Mesodermal cell (in vitro differentiated cells): ENCODE measurements around the gene SLC9A7.

Experiments used
- H3K27ac ChIP-seq: 2 replicates; pipeline ENCODE4 v1.7.0; 2013; ENCODE audit warnings: mild to moderate bottlenecking, low read depth, low read length, moderate library complexity; ENCODE audit not compliant: severe bottlenecking
- H3K36me3 ChIP-seq: 2 replicates; pipeline ENCODE4 v1.7.1; 2013; ENCODE audit warnings: mild to moderate bottlenecking, low read length, moderate library complexity; ENCODE audit not compliant: control insufficient read depth, insufficient read depth
- H3K4me1 ChIP-seq: one replicate; pipeline ENCODE4 v1.7.1; 2013; ENCODE audit warnings: mild to moderate bottlenecking, low read length; ENCODE audit not compliant: insufficient read depth, control insufficient read depth, poor library complexity, severe bottlenecking
- H3K4me3 ChIP-seq: 2 replicates; pipeline ENCODE4 v1.7.0; 2013; ENCODE audit warnings: low read length, control low read depth, mild to moderate bottlenecking; ENCODE audit not compliant: insufficient read depth, poor library complexity, severe bottlenecking; ENCODE audit errors: extremely low read depth
- H3K9me3 ChIP-seq: 2 replicates; pipeline ENCODE4 v1.7.1; 2013; ENCODE audit warnings: mild to moderate bottlenecking, low read length, moderate library complexity; ENCODE audit not compliant: control insufficient read depth
- WGBS, 2 experiments: methylation state at CpG; one replicate each; pipeline ENCODE4 v1.1.5; 2013; ENCODE audit warnings: missing lambda C conversion rate in 2 of 2; ENCODE audit not compliant: insufficient coverage in 2 of 2; 5-methylcytosine and 5-hydroxymethylcytosine counted together

SLC9A7 gene

DNA sequence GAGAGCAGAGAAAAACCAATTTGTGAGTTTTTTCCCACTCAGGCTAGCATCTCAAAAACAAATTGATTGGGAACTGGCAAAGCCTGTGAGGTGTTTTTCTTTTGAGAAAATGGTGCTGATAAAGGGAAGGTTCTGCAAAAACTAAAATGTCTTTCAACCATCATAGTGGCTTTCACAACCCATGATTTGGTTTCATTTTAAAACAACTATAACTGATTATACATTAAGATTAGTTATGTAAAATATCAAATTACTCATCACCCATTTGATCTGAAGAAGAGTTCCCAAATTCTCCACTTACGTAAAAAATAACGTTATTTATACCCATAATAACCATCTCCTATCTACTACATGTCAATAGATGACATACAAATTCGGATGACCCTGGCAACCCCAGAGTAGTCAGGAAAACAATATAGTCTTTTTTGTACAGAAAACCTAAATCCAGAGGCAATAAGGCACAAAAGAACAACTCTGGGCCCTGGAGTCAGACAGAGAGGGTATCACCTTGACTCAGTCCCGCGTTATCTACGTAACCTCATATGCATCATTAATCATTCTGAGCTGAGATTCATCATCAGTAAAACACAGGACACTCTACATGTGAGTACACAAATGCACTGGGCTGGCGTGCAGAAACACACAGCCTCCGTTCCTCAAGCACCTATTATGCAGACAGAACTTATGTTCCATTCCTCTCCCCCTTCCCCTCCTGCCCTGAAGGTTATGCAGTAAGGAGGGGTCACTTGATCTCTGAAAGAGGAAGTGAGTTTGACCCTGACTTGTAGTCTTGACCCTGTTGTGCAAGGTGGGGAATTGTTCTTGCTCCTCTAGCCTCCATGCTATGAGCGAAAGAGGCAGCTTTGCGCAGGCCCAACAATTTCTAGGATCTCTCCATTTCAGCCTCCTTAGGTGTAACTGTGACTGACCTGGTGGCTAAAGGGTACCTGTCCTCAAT, 82.2 kb downstream of the SLC9A7 start:
- Histone ChIP-seq H3K4me1 (no peaks in the 10 kb centered on the region), H3K9me3 (no peaks in the 10 kb centered on the region), H3K27ac (no peak overlapping the region), H3K4me3 (no peak overlapping the region), H3K36me3 (no peaks in the 10 kb centered on the region)
- 100% methylated on average over 4 of the region's 10 CpGs; no CpG with 5 or more reads in 1 of the 2 experiments for WGBS, 2 experiments

DNA sequence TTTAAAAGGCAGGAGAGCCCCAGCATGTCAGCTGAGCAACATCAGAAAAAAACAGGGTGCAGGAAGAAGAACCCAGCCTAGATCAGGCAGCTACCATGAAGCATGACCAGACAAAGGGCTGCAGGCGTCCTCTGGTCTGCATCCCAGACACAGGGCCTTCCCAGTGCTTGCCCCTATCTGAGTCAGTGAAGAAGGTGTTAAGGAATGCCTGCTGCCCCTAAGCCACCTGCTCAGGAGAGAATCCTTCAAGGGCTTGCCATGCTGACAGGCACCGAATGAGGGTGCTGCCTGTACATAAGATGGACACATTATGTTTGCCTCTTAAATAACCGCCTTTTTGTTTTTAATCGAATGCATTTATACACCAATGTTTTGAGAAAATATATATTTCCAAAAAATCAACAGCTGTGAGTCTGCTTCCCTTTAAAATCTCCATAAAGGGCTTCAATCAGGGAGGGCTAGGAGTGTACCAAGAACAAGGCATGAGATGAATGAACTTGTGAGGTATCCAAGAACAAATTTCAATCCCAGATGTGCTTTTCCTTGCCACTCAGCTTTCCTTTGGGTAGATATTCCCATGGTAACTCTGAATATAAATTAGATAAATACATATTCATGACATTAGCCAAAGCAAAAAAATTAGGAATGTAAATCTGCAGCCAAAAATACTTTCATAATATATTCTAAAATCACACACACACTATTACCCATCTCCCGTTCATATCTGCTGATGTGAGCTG, 85.1 kb downstream of the SLC9A7 start:
- WGBS, 2 experiments: 80 to 100% methylated on average over 1 to 2 of the region's 5 CpGs
- Histone ChIP-seq H3K9me3 (no peaks in the 10 kb centered on the region), H3K4me1 (no peaks in the 10 kb centered on the region), H3K4me3 (no peak overlapping the region), H3K27ac (no peak overlapping the region), H3K36me3 (no peaks in the 10 kb centered on the region)

DNA sequence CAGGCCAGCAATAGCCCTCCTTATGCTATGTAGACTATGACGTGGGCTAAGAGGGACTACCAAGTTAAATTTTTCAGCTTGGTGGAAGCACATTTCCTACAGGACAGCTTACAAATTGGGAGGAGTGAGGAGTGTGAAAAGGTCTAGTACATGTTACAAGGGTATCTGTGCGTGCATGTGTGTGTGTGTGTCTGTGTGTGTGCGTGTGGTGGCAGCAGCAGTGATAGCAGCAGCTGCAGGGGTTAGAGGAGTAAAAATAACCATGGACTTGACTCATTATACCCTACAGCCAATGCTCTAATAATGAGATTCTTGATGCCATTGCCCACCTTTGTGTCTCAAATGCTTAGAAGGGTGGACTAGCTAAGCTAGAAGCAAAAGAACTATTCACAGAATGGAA, 88.6 kb downstream of the SLC9A7 start:
- 83% methylated on average over 1 of the region's 3 CpGs; no CpG with 5 or more reads in 1 of the 2 experiments for WGBS, 2 experiments
- Histone ChIP-seq H3K27ac (no peak overlapping the region), H3K36me3 (no peaks in the 10 kb centered on the region), H3K4me1 (no peaks in the 10 kb centered on the region), H3K9me3 (no peaks in the 10 kb centered on the region), H3K4me3 (no peak overlapping the region)

DNA sequence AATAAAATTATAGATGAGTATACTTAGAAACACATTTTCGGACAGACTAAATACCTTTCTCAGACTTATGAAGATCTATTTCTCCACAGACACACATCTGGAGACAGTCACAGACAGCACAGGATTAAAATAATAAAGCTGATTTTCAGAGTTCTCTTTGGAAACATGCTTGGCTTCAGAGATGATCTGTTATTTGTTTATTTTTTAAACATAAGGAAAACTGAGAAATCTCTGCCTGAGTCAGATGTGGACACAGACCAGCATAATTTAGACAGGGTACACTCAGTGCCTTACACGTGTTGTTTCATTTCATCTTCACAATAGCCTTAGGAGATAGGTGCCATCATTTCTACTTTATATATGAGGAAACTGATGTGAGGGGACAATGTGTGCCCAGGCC, 92.1 kb downstream of the SLC9A7 start:
- Histone ChIP-seq H3K4me3 (no peak overlapping the region), H3K4me1 (no peaks in the 10 kb centered on the region), H3K36me3 (no peaks in the 10 kb centered on the region), H3K9me3 (no peaks in the 10 kb centered on the region), H3K27ac (no peak overlapping the region)
- no CpG with 5 or more reads among the region's 2 CpGs for WGBS, 2 experiments

- H3K27ac ChIP-seq: no peak overlapping the region
- no peaks in the 10 kb centered on the region for H3K4me1 ChIP-seq
- H3K4me3 ChIP-seq: no peak overlapping the region
- no peaks in the 10 kb centered on the region for H3K36me3 ChIP-seq
- no peaks in the 10 kb centered on the region for H3K9me3 ChIP-seq
- WGBS, 2 experiments: 80% methylated on average over 1 of the region's 3 CpGs; no CpG with 5 or more reads in 1 of the 2 experiments
Measured at GRCh38 chrX:46665232-46666152, 93.4 kb downstream of the SLC9A7 start.

- H3K4me1 ChIP-seq: no peaks in the 10 kb centered on the region
- no peaks in the 10 kb centered on the region for H3K9me3 ChIP-seq
- no peak overlapping the region for H3K27ac ChIP-seq
- no peaks in the 10 kb centered on the region for H3K36me3 ChIP-seq
- H3K4me3 ChIP-seq: no peak overlapping the region
- WGBS, 2 experiments: 90 to 95% methylated on average over 2 to 9 of the region's 10 CpGs
Measured at GRCh38 chrX:46662188-46662958, 96.5 kb downstream of the SLC9A7 start.

GRCh38 chrX:46653482-46653881, 105.4 kb downstream of the SLC9A7 start:
- 40 to 50% methylated on average over 1 to 2 of the region's 6 CpGs for WGBS, 2 experiments

GRCh38 chrX:46649421-46650260, 109.3 kb downstream of the SLC9A7 start:
- H3K27ac ChIP-seq: peak overlapping the region; percentile 64
- no peaks in the 10 kb centered on the region for H3K36me3 ChIP-seq
- H3K9me3 ChIP-seq: no peaks in the 10 kb centered on the region
- H3K4me1 ChIP-seq: peaks cover 11% of the 10 kb centered on the region
- no peak overlapping the region for H3K4me3 ChIP-seq
- 33 to 80% methylated on average over 1 to 3 of the region's 7 CpGs for WGBS, 2 experiments

More at GRCh38 chrX:46653482-46653881, 105.4 kb downstream of the SLC9A7 start:
- H3K4me1 ChIP-seq: peaks cover 5% of the 10 kb centered on the region
- no peaks in the 10 kb centered on the region for H3K9me3 ChIP-seq
- no peak overlapping the region for H3K4me3 ChIP-seq
- no peak overlapping the region for H3K27ac ChIP-seq
- no peaks in the 10 kb centered on the region for H3K36me3 ChIP-seq

- WGBS, 2 experiments: 8 to 37% methylated on average over 2 of the region's 6 CpGs
Measured at GRCh38 chrX:46648660-46649059, 110.3 kb downstream of the SLC9A7 start.

More at GRCh38 chrX:46648660-46649059, 110.3 kb downstream of the SLC9A7 start:
- H3K27ac ChIP-seq: no peak overlapping the region
- H3K4me3 ChIP-seq: no peak overlapping the region
- H3K36me3 ChIP-seq: no peaks in the 10 kb centered on the region
- H3K4me1 ChIP-seq: peaks cover 11% of the 10 kb centered on the region
- H3K9me3 ChIP-seq: no peaks in the 10 kb centered on the region
